Epithelial cell of proximal tubule (primary cell): ENCODE measurements around the gene PLB1. TPM values are rescaled to one million over a fixed set of nuclear protein-coding genes. Genes with fewer than 3 reads are reported as not detected.
A peak's percentile ranks its signal among the peaks of the same experiment; 100 is the strongest.

Experiments
- DNase-seq: peaks from one replicate; pipeline ENCODE4 v3.0.0-alpha.2; 2011; ENCODE audit warnings: low read depth
- H3K4me3 ChIP-seq: 2 replicates; pipeline ENCODE4 v1.5.1; 2011; ENCODE audit warnings: low read depth, mild to moderate bottlenecking, low read length
- total RNA-seq: library from RNA; depleted of rRNA; stranded (reverse); fragments of >200 nt; gene quantifications from 2 replicates; pipeline ENCODE4 v1.2.3, GENCODE V29; 2015
- TF ChIP-seq, protein P1 (sequence below): conservative IDR thresholded peaks from 2 replicates; pipeline ENCODE4 v1.5.1; 2012; ENCODE audit warnings: low read depth, mild to moderate bottlenecking, low read length

PLB1 gene
- total RNA-seq, 1 donor from 2014 or later = 2.1 TPM

- TF ChIP-seq, protein P1, sequence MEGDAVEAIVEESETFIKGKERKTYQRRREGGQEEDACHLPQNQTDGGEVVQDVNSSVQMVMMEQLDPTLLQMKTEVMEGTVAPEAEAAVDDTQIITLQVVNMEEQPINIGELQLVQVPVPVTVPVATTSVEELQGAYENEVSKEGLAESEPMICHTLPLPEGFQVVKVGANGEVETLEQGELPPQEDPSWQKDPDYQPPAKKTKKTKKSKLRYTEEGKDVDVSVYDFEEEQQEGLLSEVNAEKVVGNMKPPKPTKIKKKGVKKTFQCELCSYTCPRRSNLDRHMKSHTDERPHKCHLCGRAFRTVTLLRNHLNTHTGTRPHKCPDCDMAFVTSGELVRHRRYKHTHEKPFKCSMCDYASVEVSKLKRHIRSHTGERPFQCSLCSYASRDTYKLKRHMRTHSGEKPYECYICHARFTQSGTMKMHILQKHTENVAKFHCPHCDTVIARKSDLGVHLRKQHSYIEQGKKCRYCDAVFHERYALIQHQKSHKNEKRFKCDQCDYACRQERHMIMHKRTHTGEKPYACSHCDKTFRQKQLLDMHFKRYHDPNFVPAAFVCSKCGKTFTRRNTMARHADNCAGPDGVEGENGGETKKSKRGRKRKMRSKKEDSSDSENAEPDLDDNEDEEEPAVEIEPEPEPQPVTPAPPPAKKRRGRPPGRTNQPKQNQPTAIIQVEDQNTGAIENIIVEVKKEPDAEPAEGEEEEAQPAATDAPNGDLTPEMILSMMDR = no peak
- no peak overlapping the region for H3K4me3 ChIP-seq
- DNase-seq = no peak
Measured at GRCh38 chr2:28608500-28609424, 112.9 kb downstream of the PLB1 start.

DNA sequence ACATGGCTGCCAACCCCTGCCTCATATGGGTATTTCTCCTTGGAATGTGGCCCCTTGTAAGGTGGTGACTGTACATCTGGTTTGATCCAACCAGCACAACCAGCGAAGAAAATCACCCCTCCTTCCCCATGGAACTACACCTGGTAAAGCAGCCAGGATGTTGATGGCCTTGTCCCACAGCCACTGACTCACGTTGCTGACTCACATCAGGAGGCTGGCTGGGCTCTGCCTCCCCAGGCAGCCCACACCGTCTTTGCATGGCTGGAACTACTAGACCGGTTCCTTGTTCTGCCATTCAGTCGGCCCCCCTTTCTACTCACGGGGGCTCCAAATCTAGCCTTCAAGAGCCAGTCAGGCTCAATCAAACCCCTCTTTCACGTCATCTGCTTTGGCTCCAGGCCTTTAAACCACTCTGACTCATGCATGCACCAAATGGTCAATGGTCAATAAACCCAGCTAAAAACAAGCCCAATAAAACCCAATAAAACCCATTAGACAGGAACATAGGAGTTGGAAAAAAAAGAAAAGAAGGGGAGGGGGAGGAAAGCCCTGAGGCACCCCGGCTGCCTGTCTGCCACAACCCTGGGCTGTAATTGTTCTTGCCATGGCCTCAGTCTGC lies 114.8 kb downstream of the PLB1 start:
- DNase-seq = peak; percentile 99
- no peak overlapping the region for H3K4me3 ChIP-seq
- TF ChIP-seq, protein P1 = no peak

DNA sequence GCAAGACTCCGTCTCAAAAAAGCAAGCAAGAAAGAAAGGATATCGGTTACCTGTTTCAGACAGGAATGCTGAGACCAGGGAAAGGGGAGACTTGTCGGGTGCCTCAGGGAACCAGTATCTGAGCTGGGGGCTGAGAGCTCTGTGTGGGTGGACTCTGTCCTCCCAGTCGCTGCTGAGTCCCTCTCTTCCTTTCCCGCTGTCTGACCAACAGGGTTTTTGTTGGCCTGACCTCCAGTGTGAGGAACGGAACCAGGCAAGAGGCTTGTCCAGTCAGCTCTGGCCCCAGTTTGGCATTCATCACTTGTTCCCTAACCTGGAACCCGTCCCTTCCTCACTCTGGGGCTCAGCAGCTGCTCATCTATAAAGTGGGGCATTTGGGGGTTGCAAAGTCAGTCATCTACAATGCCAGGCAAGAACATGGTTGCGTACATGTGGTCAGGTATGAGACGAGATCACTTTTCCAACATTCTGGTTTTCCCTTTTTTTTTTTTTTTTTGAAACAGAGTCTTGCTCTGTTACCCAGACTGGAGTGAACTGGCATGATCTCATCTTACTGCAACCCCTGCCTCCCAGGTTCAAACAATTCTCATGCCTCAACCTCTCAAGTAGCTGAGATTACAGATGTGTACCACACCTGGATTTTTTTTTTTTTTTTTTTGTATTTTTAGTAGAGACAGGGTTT lies 116.4 kb downstream of the PLB1 start:
- peak; percentile 53 for DNase-seq
- TF ChIP-seq, protein P1 = no peak

DNA sequence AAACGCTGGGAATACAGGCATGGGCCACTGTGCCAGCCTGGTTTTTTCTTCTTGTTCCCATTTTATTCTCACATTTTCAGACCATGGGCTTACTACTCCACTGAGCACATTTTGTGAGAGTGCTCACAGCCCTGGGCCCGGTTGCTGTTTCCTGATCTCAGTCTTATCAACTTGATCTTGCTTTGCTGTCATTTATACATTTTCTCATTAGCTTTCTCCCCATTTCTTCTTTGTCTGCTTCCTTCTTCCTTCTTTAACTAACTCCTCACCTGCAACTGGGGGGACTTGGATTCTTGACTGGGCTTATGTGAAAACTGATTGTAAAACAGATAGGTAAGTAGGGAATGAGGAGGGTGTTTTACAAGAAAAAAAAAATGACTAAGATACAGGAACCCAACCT lies 117.3 kb downstream of the PLB1 start:
- H3K4me3 ChIP-seq = no peak overlapping the region
- DNase-seq = no peak
- TF ChIP-seq, protein P1 = no peak

More for the DNA sequence above, 116.4 kb downstream of the PLB1 start:
- H3K4me3 ChIP-seq = no peak overlapping the region

DNA sequence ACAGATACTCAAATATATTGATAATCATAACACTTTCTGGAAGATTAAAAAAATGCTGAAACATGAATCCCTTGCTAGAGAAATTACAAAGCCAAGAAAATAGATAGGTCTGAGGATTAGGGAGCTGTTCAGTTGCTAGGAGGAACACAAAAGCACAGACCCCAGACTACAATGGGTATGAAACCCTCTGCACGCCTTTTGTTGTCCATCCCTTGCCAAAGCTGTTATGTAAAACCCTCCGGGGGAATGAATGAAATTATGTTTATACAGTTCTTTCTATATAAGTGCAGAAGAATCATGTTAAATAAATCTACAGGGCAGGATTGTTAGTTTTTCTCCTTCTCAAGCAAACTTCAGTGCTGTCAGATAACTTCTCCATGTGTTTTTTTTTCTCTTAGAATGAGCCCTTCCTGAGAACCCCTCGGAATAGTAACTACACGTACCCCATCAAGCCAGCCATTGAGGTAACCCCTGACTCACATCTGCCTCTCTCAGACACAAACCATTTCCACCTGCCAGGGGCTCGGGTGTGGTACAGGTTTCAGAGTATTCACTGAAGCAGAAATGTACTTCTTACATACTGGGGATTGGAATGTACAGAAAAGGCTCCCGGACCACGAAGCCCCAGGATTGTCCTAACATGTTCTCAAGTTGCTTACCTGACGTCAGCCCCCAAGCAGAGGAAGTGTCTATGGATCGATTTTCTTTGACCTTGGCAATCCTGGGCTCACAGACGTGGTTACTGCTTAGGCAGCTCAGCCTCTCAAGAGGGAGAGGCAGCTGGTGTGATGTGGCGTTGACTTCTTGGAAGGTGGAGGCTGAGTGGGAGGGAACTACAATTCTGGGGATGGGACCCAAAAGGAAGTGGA lies 118.0 kb downstream of the PLB1 start:
- TF ChIP-seq, protein P1 = no peak
- H3K4me3 ChIP-seq = no peak overlapping the region
- peak; percentile 98 for DNase-seq

DNA sequence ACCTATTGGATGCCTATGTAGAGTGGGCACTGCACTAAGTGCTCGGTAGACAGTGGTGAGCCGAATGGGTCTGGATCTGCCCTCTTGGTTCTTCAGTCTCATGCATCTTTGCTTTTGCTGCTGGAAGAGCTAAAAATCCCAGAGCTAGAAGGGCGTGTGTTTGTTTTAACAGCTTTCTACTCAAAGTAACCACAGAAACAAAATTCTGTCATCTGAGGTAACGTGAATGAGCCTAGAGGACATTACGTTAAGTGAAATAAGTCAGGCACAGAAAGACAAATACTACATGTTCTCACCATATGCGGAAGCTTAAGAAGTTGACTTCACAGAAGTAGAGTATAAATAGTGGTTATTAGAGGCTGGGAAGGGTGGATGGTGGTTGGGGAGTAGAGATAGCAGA lies 119.8 kb downstream of the PLB1 start:
- TF ChIP-seq, protein P1 = no peak
- H3K4me3 ChIP-seq = no peak overlapping the region
- DNase-seq = no peak
